Skin epidermis (tissue), 12 donors: ENCODE results near the gene PARVB.

Source experiments
- H3K27ac ChIP-seq, 21 experiments: fragments of 200-600 bp; sonication (generic) in 11 of 21; one replicate each; pipeline ENCODE4 v1.5.0; 2020; ENCODE audit warnings: mild to moderate bottlenecking in 3 of 21, inconsistent platforms in 2 of 21, moderate library complexity in 2 of 21
- H3K4me3 ChIP-seq, 7 experiments: fragments of 200-600 bp; sonication (generic) in 2 of 7; one replicate each; pipeline ENCODE4 v1.5.0; 2020; ENCODE audit warnings: inconsistent platforms in 2 of 7, mild to moderate bottlenecking in 2 of 7, moderate library complexity in 1 of 7

PARVB gene

DNA sequence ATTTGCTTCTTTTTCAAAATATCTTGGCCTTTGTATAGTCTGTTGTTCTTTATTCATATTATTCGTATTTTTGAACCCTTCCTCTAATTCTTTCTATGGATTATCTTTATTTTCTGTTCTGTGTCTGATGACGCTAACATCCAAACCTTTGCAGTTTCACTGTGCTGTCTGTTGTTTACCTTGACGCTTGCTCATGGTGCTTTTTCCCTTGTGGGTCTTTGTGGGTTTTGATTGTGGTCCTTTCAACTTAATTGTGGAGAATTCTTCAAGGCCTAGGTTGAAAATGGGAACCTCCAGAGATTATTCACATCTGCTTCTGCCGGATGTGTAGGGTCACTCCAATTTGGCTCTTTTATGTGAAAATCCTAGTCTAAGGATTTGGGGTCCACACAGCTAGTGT, 191.2 kb downstream of the PARVB start:
- Histone ChIP-seq H3K4me3 (no peak overlapping the region), H3K27ac (no peak overlapping the region)

DNA sequence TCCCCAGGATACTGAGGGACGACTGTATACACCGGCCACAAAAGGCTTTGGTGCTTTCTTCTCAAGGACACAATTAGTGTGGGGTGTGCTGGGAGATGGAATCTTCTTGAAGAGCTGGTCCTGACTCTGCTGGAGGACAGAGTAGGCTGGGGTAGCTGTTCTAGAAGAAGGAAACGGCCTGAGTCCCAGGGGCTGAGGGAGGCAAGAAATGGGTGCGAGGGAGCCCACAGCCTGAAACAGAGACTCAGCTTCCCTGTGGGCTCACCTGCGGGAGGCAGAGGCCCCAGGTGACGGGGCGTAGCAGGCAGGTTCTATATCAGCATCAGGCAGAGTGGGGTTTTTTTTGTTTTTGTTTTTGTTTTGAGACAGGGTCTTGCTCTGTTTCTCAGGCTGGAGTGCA, 193.2 kb downstream of the PARVB start:
- Histone ChIP-seq H3K4me3 (no peak overlapping the region), H3K27ac (no peak overlapping the region)

DNA sequence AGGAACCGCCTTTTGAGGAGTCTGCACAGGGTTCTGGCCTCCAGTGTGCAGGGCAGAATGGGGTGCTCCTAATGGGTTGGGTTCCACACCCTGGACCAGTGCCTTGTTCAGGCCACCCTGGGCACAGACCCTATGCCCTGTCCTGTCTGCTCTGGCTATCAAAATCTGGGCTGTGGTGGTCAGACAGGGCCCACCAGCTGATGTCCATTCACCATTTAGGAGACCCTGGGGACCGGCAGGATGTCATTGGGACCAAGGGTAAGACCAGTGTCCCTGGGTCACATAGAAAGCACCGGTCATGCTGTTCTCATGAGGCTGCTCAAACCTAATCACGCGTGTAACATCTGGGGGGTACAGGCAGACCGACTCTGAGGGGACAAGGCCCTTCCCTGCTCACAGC, 194.0 kb downstream of the PARVB start:
- Histone ChIP-seq H3K4me3 (no peak overlapping the region), H3K27ac (no peak overlapping the region)

DNA sequence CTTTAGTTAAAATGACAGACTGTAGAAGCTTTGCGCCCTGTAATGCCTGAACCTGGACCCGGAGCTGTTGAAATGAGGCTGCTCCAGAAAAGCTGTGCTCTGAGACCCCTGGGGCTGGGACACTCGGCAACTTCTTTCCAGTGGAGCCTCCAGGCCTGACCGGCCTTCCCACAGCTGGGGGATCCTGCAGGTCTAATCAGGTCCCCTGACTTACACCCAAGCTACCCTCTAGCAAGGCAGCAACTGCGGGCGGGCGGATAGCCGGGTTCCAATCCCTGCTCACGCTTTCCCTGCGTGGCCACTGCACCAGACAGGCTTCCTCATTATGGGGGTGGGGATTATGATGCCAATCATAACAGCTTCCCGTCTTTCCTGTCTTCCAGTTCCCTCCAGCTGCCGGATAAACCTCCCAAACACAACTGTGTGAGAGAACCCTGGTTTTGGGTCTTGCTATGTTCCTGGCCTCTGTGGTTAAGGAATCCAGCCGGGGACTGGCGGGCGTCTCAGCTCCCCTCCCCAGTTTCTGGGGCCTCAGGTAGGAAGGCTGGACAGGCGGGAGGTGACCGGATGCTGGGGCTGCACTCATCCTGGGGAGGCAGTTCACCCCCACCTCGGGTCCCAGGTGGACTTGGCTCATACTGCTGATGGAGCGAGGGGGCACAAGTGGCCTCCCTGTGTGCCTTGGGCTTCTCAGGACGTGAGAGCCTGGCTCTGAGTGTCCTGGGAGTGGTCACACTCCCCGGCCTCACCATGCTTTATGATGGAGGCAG, 195.2 kb downstream of the PARVB start:
- Histone ChIP-seq H3K27ac (no peak overlapping the region), H3K4me3 (no peak overlapping the region)

DNA sequence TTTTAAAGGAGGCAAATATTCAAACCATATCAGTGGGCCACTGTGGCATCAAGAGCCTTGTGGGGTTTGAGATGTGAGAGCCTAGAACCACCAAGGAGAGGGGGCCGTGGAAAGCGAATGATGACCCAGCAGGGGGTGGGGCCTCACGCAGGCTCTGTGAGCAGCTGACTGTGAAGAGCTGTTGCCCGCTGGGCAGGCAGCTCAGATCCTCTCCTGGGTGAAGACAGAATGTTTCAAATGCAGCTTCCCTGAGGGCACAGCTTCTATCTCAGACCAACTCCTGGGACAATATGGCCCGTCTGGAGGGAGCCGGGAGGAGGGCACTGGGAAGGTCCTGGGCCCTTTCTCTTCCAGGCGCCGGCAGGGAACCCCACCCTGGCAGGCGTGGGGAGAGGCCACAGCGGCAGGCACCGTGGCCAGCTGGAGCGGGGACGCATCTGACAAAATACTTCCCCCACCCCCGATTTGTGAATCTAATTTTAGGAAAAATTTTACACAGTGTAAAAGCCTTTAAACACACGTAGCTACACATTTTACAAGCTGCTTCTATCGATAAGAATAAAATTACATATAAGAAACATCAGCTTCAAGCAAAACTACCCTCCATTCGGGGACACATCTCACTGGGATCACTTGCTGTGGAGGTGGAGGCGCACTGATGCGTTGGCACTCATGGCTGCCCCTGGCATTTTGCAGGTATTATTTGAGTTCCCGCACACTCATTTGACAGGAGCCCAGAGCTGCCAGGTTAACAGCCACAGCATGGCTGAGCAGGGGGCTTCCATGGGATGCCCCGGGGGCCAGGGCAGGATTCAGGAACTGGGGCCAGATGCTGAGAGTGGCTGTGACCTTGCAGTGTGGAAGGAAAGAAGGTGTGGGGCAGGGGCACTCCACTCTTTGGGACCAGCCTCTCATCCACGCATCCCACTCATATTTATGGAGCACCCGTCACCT, 196.9 kb downstream of the PARVB start:
- no peak overlapping the region for H3K27ac ChIP-seq
- no peak overlapping the region for H3K4me3 ChIP-seq

DNA sequence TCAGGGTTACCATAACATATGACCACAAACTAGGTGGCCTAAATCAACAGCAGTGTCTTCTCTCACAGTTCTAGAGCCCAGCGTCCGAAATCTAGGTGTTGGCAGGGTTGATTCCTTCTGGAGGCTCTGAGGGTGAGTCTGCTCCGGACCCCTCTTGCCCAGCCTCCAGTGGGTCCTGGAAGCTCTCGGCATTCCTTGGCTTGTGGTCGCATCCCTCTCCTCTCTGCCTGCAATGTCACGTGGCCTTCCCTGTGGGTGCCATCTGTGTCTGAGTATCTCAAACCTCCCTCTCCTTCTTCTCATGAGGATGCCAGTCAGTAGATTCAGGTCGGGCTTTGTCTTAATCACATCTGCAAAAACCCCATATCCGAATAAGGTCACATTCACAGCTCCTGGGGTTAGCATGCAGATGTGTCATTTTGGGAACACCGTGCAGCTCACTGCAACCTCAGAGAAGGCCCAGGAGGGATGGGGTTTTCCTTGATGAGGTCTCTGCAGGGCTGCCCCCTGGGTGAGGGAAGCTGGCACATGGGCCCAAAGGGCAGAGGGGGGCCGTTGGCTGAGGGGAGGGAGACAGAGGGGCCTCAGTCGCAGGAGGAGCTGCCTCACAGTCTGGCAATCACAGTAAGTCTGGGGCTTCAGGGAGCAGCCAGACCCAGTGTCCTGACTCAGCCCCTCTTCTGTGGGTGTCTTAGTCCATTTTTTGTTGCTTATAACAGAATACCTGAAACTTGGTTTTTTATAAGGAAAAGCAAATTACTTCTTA, 197.8 kb downstream of the PARVB start:
- no peak overlapping the region for H3K27ac ChIP-seq
- H3K4me3 ChIP-seq, result no peak overlapping the region
